Ureter (tissue), 1 donor: ENCODE data around the gene SORCS2. TPM values are rescaled to one million over a fixed set of nuclear protein-coding genes. Genes with fewer than 3 reads are reported as not detected.

Experiments used
- DNase-seq: peaks from one replicate; pipeline ENCODE4 v3.0.0-alpha.2; 2020; ENCODE audit warnings: low spot score
- total RNA-seq: library from RNA; stranded (reverse); gene quantifications from one replicate; pipeline ENCODE4 v1.2.4, GENCODE V29; 2023
- donor health status: DM: yes; HTN: yes; CAD: no.

The SORCS2 gene
- total RNA-seq, 1 donor from 2014 or later = 2.8 TPM

GRCh38 chr4:7470522-7471128 is 278.3 kb downstream of the SORCS2 start:
- DNase-seq = no peak

GRCh38 chr4:7472442-7473013 is 280.2 kb downstream of the SORCS2 start:
- DNase-seq = no peak

- DNase-seq = no peak
Measured at GRCh38 chr4:7473081-7473480, 280.7 kb downstream of the SORCS2 start.

GRCh38 chr4:7474320-7474719 is 282.0 kb downstream of the SORCS2 start:
- no peak for DNase-seq

GRCh38 chr4:7475207-7475606 is 282.9 kb downstream of the SORCS2 start:
- DNase-seq = no peak

- no peak for DNase-seq
Measured at GRCh38 chr4:7476820-7477219, 284.5 kb downstream of the SORCS2 start.

GRCh38 chr4:7477695-7478094 is 285.4 kb downstream of the SORCS2 start:
- DNase-seq = no peak

- DNase-seq = no peak
Measured at GRCh38 chr4:7478665-7479064, 286.3 kb downstream of the SORCS2 start.

- no peak for DNase-seq
Measured at GRCh38 chr4:7480423-7480822, 288.1 kb downstream of the SORCS2 start.

- DNase-seq = no peak
Measured at GRCh38 chr4:7481227-7481626, 288.9 kb downstream of the SORCS2 start.

GRCh38 chr4:7485096-7485495 is 292.8 kb downstream of the SORCS2 start:
- no peak for DNase-seq

GRCh38 chr4:7486101-7486500 is 293.8 kb downstream of the SORCS2 start:
- no peak for DNase-seq

GRCh38 chr4:7487502-7487901 is 295.2 kb downstream of the SORCS2 start:
- DNase-seq = no peak

- no peak for DNase-seq
Measured at GRCh38 chr4:7487998-7488671, 295.8 kb downstream of the SORCS2 start.

- DNase-seq = no peak
Measured at GRCh38 chr4:7491915-7492314, 299.6 kb downstream of the SORCS2 start.

- DNase-seq = no peak
Measured at GRCh38 chr4:7498446-7499200, 306.3 kb downstream of the SORCS2 start.

GRCh38 chr4:7499661-7500060 is 307.3 kb downstream of the SORCS2 start:
- DNase-seq = no peak

- DNase-seq = no peak
Measured at GRCh38 chr4:7500404-7500803, 308.1 kb downstream of the SORCS2 start.

- DNase-seq = no peak
Measured at GRCh38 chr4:7501314-7501713, 309.0 kb downstream of the SORCS2 start.

GRCh38 chr4:7501873-7502272 is 309.5 kb downstream of the SORCS2 start:
- no peak for DNase-seq

- DNase-seq = no peak
Measured at GRCh38 chr4:7503559-7504249, 311.4 kb downstream of the SORCS2 start.
